Rectal smooth muscle tissue (tissue), 1 donor: ENCODE data around the gene DDX41.
A peak's percentile ranks its signal among the peaks of the same experiment; 100 is the strongest.

Experiments
- H3K27ac ChIP-seq: one replicate; pipeline ENCODE4 v1.7.0; 2013; ENCODE audit warnings: low read depth, low read length, inconsistent platforms
- H3K27me3 ChIP-seq: one replicate; pipeline ENCODE4 v1.7.0; 2013; ENCODE audit warnings: low read length; ENCODE audit not compliant: control insufficient read depth, insufficient read depth
- H3K36me3 ChIP-seq: one replicate; pipeline ENCODE4 v1.7.0; 2013; ENCODE audit warnings: low read length; ENCODE audit not compliant: control insufficient read depth, insufficient read depth
- H3K4me1 ChIP-seq: one replicate; pipeline ENCODE4 v1.7.0; 2013; ENCODE audit warnings: low read length; ENCODE audit not compliant: control insufficient read depth, insufficient read depth
- H3K4me3 ChIP-seq: one replicate; pipeline ENCODE4 v1.7.0; 2013; ENCODE audit warnings: low read length
- H3K9ac ChIP-seq: one replicate; pipeline ENCODE4 v1.7.0; 2013; ENCODE audit warnings: low read length

DDX41 gene

GRCh38 chr5:177478711-177479646 is 37.8 kb downstream of the DDX41 start:
- Histone ChIP-seq H3K4me1 (peaks cover 36% of the 10 kb centered on the region), H3K9ac (peak overlapping the region; percentile 42), H3K36me3 (peaks cover 3% of the 10 kb centered on the region), H3K27ac (peak overlapping the region; percentile 88), H3K27me3 (no peaks in the 10 kb centered on the region), H3K4me3 (no peak overlapping the region)

- Histone ChIP-seq H3K4me1 (peaks cover 27% of the 10 kb centered on the region), H3K27ac (peak overlapping the region; percentile 72), H3K4me3 (no peak overlapping the region), H3K9ac (no peak overlapping the region), H3K27me3 (no peaks in the 10 kb centered on the region), H3K36me3 (peaks cover 3% of the 10 kb centered on the region)
Observed at GRCh38 chr5:177477701-177478477, 38.9 kb downstream of the DDX41 start.

GRCh38 chr5:177476531-177477233 is 40.1 kb downstream of the DDX41 start:
- Histone ChIP-seq H3K27me3 (no peaks in the 10 kb centered on the region), H3K9ac (no peak overlapping the region), H3K36me3 (peaks cover 1% of the 10 kb centered on the region), H3K4me1 (peaks cover 35% of the 10 kb centered on the region), H3K27ac (peak overlapping the region; percentile 72), H3K4me3 (no peak overlapping the region)

GRCh38 chr5:177475563-177476427 is 41.0 kb downstream of the DDX41 start:
- Histone ChIP-seq H3K4me3 (no peak overlapping the region), H3K36me3 (no peaks in the 10 kb centered on the region), H3K27ac (peak overlapping the region; percentile 72), H3K27me3 (no peaks in the 10 kb centered on the region), H3K4me1 (peaks cover 38% of the 10 kb centered on the region), H3K9ac (no peak overlapping the region)

- Histone ChIP-seq H3K27me3 (no peaks in the 10 kb centered on the region), H3K4me1 (peaks cover 38% of the 10 kb centered on the region), H3K9ac (no peak overlapping the region), H3K4me3 (no peak overlapping the region), H3K27ac (peak overlapping the region; percentile 34), H3K36me3 (no peaks in the 10 kb centered on the region)
Observed at GRCh38 chr5:177474846-177475562, 41.8 kb downstream of the DDX41 start.

GRCh38 chr5:177474002-177474476 is 42.7 kb downstream of the DDX41 start:
- no peak overlapping the region for H3K9ac ChIP-seq
- H3K4me1 ChIP-seq, result peaks cover 31% of the 10 kb centered on the region
- H3K27ac ChIP-seq, result peak overlapping the region; percentile 34
- H3K27me3 ChIP-seq, result no peaks in the 10 kb centered on the region
- H3K4me3 ChIP-seq, result no peak overlapping the region
- no peaks in the 10 kb centered on the region for H3K36me3 ChIP-seq

- Histone ChIP-seq H3K36me3 (no peaks in the 10 kb centered on the region), H3K27ac (peak within 1 kb of the TSS; percentile 65), H3K9ac (no peak within 1 kb of the TSS), H3K4me1 (peaks cover 27% of the 10 kb centered on the region), H3K27me3 (no peaks in the 10 kb centered on the region), H3K4me3 (peak within 1 kb of the TSS; percentile 77)
Observed at GRCh38 chr5:177473443-177474001, 43.2 kb downstream of the DDX41 start, which contains the start of gene DBN1. TSS of gene DBN1 (minus strand) at chr5:177473634. CDS start at chr5:177473521, 113 bp downstream.

GRCh38 chr5:177472460-177473442 is 44.0 kb downstream of the DDX41 start:
- H3K27ac ChIP-seq, result peak overlapping the region; percentile 65

GRCh38 chr5:177471610-177472356 is 45.0 kb downstream of the DDX41 start:
- no peaks in the 10 kb centered on the region for H3K27me3 ChIP-seq
- H3K27ac ChIP-seq, result no peak overlapping the region
- no peak overlapping the region for H3K9ac ChIP-seq
- H3K4me1 ChIP-seq, result peaks cover 27% of the 10 kb centered on the region
- peaks cover 1% of the 10 kb centered on the region for H3K36me3 ChIP-seq
- H3K4me3 ChIP-seq, result peak overlapping the region; percentile 77

More at GRCh38 chr5:177472460-177473442, 44.0 kb downstream of the DDX41 start:
- H3K27me3 ChIP-seq, result no peaks in the 10 kb centered on the region
- peaks cover 27% of the 10 kb centered on the region for H3K4me1 ChIP-seq
- peak overlapping the region; percentile 77 for H3K4me3 ChIP-seq
- H3K9ac ChIP-seq, result no peak overlapping the region
- H3K36me3 ChIP-seq, result no peaks in the 10 kb centered on the region
